Esophagus muscularis mucosa (tissue), 4 donors: Measurements from ENCODE around the gene RAB11B. TPM values are rescaled to one million over a fixed set of nuclear protein-coding genes. Genes with fewer than 3 reads are reported as not detected.

Experiments
- DNase-seq: peaks from one replicate; pipeline ENCODE4 v3.0.0-alpha.2; 2017; ENCODE audit errors: extremely low spot score
- H3K27ac ChIP-seq, 4 donors: fragments of 200-600 bp; sonication (generic); replicated peaks in 1 of 4; 1 replicate in 3 of 4; 2 replicates in 1 of 4; pipeline ENCODE4 v1.5.1; 2016 to 2019; ENCODE audit warnings: mild to moderate bottlenecking in 1 of 4
- H3K27me3 ChIP-seq, 4 donors: fragments of 200-600 bp; sonication (generic); one replicate each; pipeline versions ENCODE4 v1.5.1 to v1.6.0; 2016 to 2019
- H3K36me3 ChIP-seq, 4 donors: fragments of 200-600 bp; sonication (generic); one replicate each; pipeline ENCODE4 v1.5.1; 2016 to 2019
- H3K4me1 ChIP-seq, 4 donors: fragments of 200-600 bp; sonication (generic); one replicate each; pipeline ENCODE4 v1.5.1; 2016 to 2019
- H3K4me3 ChIP-seq, 4 donors: fragments of 200-600 bp; sonication (generic); 1 replicate in 2 of 4; 2 replicates in 2 of 4; pipeline ENCODE4 v1.5.1; 2016 to 2019; ENCODE audit warnings: mild to moderate bottlenecking in 4 of 4, moderate library complexity in 1 of 4
- H3K9me3 ChIP-seq, 4 donors: fragments of 200-600 bp; sonication (generic); 1 replicate in 3 of 4; 2 replicates in 1 of 4; pipeline ENCODE4 v1.5.1; 2016 to 2019
- CTCF ChIP-seq, 3 experiments: fragments of 200-600 bp in 2 of 3; fragments of 450-650 bp in 1 of 3; sonication (generic) in 2 of 3; IDR thresholded peaks; one replicate each; pipeline ENCODE4 v1.5.1; 2017 to 2019; ENCODE audit warnings: antibody characterized with exemption in 3 of 3, mild to moderate bottlenecking in 2 of 3, moderate library complexity in 1 of 3
- EP300 ChIP-seq: sonication (generic); formaldehyde crosslinking; IDR thresholded peaks from one replicate; pipeline ENCODE4 v1.6.1; 2017; ENCODE audit warnings: antibody characterized with exemption
- POLR2A ChIP-seq: fragments of 450-650 bp; IDR thresholded peaks from one replicate; pipeline ENCODE4 v1.6.1; 2017; ENCODE audit warnings: antibody characterized with exemption, moderate library complexity, mild to moderate bottlenecking, low read depth
- POLR2AphosphoS5 ChIP-seq, 2 donors: sonication (generic); formaldehyde crosslinking; IDR thresholded peaks; one replicate each; pipeline ENCODE4 v1.6.1; 2017; ENCODE audit warnings: antibody characterized with exemption in 2 of 2
- WGBS: methylation state at CpG from one replicate; pipeline ENCODE4 v1.1.5; 2018; 5-methylcytosine and 5-hydroxymethylcytosine counted together
- intact Hi-C: fragments of 100-400 bp; cut with DNase I; formaldehyde crosslinking; loops from one replicate; pipeline ENCODE4 v1.15.1; 2023
- small RNA-seq, 3 donors: library from RNA; depleted of rRNA; stranded (forward); fragments of <200 nt; gene quantifications; one replicate each; pipeline ENCODE3, GENCODE V24; 2016
- total RNA-seq, 4 donors: library from RNA; depleted of rRNA; stranded (reverse); fragments of >200 nt; gene quantifications; one replicate each; pipeline versions ENCODE4 v1.1.0 to v1.2.1, GENCODE V29; 2016

The RAB11B gene
- total RNA-seq, 4 donors from 2014 or later = 27.8 to 101 (median 42.3) TPM

GRCh38 chr19:8451377-8451776, 61.2 kb downstream of the RAB11B start:
- no peak for DNase-seq
- intact Hi-C loops = no loop called here
- 62% methylated on average over 6 of the region's 6 CpGs for WGBS
- peak overlapping the region in 2 of 4 donors; percentile 22 to 35 for H3K27ac ChIP-seq
- H3K27me3 ChIP-seq = no peaks in the 10 kb centered on the region
- H3K36me3 ChIP-seq = peaks cover 0 to 36% (median 14%) of the 10 kb centered on the region in 4 donors
- TF ChIP-seq EP300 (no peak), POLR2AphosphoS5 (IDR thresholded peaks at IDR 0.05) (no peak), POLR2A (no peak), CTCF (IDR thresholded peaks at IDR 0.05) (no peak)
- H3K4me3 ChIP-seq = no peak overlapping the region
- no peaks in the 10 kb centered on the region for H3K9me3 ChIP-seq
- peaks cover 90 to 95% (median 94%) of the 10 kb centered on the region in 4 donors for H3K4me1 ChIP-seq

GRCh38 chr19:8451885-8452284, 61.7 kb downstream of the RAB11B start:
- peaks cover 0 to 36% (median 14%) of the 10 kb centered on the region in 4 donors for H3K36me3 ChIP-seq
- DNase-seq = no peak
- H3K27ac ChIP-seq = peak overlapping the region in 1 of 4 donors; percentile 3
- no peak for TF ChIP-seq POLR2AphosphoS5 (IDR thresholded peaks at IDR 0.05)
- TF ChIP-seq POLR2A = no peak
- no peak for TF ChIP-seq CTCF (IDR thresholded peaks at IDR 0.05)
- TF ChIP-seq EP300 = no peak
- 61% methylated on average over 3 of the region's 3 CpGs for WGBS
- H3K9me3 ChIP-seq = no peaks in the 10 kb centered on the region
- no peak overlapping the region for H3K4me3 ChIP-seq
- no peaks in the 10 kb centered on the region for H3K27me3 ChIP-seq
- H3K4me1 ChIP-seq = peaks cover 90 to 95% (median 94%) of the 10 kb centered on the region in 4 donors
- intact Hi-C loops = no loop called here

- peaks cover 90 to 95% (median 94%) of the 10 kb centered on the region in 4 donors for H3K4me1 ChIP-seq
- H3K27ac ChIP-seq = peak overlapping the region in 2 of 4 donors; percentile 3 to 39
- no peak overlapping the region for H3K4me3 ChIP-seq
- H3K9me3 ChIP-seq = no peaks in the 10 kb centered on the region
- peaks cover 0 to 35% (median 15%) of the 10 kb centered on the region in 4 donors for H3K36me3 ChIP-seq
- 66% methylated on average over 4 of the region's 4 CpGs for WGBS
- TF ChIP-seq POLR2AphosphoS5 (IDR thresholded peaks at IDR 0.05) (no peak), CTCF (IDR thresholded peaks at IDR 0.05) (no peak), POLR2A (no peak), EP300 (no peak)
- intact Hi-C loops = no loop called here
- DNase-seq = no peak
- no peaks in the 10 kb centered on the region for H3K27me3 ChIP-seq
These were observed 62.4 kb downstream of the RAB11B start for GRCh38 chr19:8452446-8453123.

GRCh38 chr19:8453616-8454015, 63.5 kb downstream of the RAB11B start:
- Histone ChIP-seq H3K9me3 (no peaks in the 10 kb centered on the region), H3K27me3 (no peaks in the 10 kb centered on the region), H3K36me3 (peaks cover 0 to 35% (median 15%) of the 10 kb centered on the region in 4 donors), H3K4me1 (peaks cover 90 to 95% (median 94%) of the 10 kb centered on the region in 4 donors), H3K4me3 (no peak overlapping the region), H3K27ac (peak overlapping the region in 1 of 4 donors; percentile 1)
- intact Hi-C loops = no loop called here
- DNase-seq = no peak
- WGBS = 75% methylated on average over 5 of the region's 6 CpGs
- TF ChIP-seq CTCF (IDR thresholded peaks at IDR 0.05) (no peak), POLR2AphosphoS5 (IDR thresholded peaks at IDR 0.05) (no peak), POLR2A (no peak), EP300 (no peak)

Small RNA genes within 50 kb of the gene (small RNA-seq; reads per million reads assigned to genes)
- 0 to 0.93 (median 0.33) reads per million in 3 donors for gene MIR4999

Other genes starting within 250 kb of the RAB11B start
- gene FBN3, start 240.8 kb upstream of the RAB11B start, total RNA-seq = under 1 TPM in 1 of 4 donors, not detected in 3; under 0.01 TPM
- 10 to 100 TPM; 21.0 to 51.7 (median 29.2) TPM for gene CERS4, start 181.0 kb upstream of the RAB11B start, total RNA-seq
- gene CD320, start 82.0 kb upstream of the RAB11B start, total RNA-seq = 10 to 100 TPM; 25.7 to 63.2 (median 47.4) TPM
- 10 to 100 TPM; 26.1 to 34.0 (median 29.3) TPM for gene NDUFA7, start 69.0 kb upstream of the RAB11B start, total RNA-seq
- gene RPS28, start 68.9 kb upstream of the RAB11B start, total RNA-seq = 100 to 1,000 TPM; 256 to 473 (median 358) TPM
- gene KANK3, start 47.1 kb upstream of the RAB11B start, total RNA-seq = 10 to 100 TPM; 23.7 to 36.0 (median 30.0) TPM
- 10 to 100 TPM in 3 of 4 donors, 1 to 10 TPM in 1; 3.7 to 37.9 (median 22.6) TPM for gene ANGPTL4, start 26.2 kb upstream of the RAB11B start, total RNA-seq
- 100 to 1,000 TPM; 227 to 286 (median 247) TPM for gene MARCHF2, start 22.9 kb downstream of the RAB11B start, total RNA-seq
- gene HNRNPM, start 54.6 kb downstream of the RAB11B start, total RNA-seq = 100 to 1,000 TPM; 103 to 126 (median 116) TPM
- 1 to 10 TPM in 1 of 4 donors, under 1 TPM in 3; 0.26 to 1.3 (median 0.55) TPM for gene PRAM1, start 112.3 kb downstream of the RAB11B start, total RNA-seq
- gene ZNF414, start 123.8 kb downstream of the RAB11B start, total RNA-seq = 10 to 100 TPM; 11.3 to 24.5 (median 17.1) TPM
- 10 to 100 TPM in 2 of 4 donors, 1 to 10 TPM in 2; 7.2 to 21.2 (median 13.3) TPM for gene MYO1F, start 187.1 kb downstream of the RAB11B start, total RNA-seq
- 10 to 100 TPM; 13.1 to 25.7 (median 20.3) TPM for gene ADAMTS10, start 220.4 kb downstream of the RAB11B start, total RNA-seq
- gene NFILZ, start 240.3 kb downstream of the RAB11B start, total RNA-seq = not detected